Ovary (tissue), 3 donors: ENCODE data around the gene SARM1.

Experiments used
- EP300 ChIP-seq: sonication (generic); formaldehyde crosslinking; IDR thresholded peaks from one replicate; pipeline ENCODE4 v1.6.1; 2017; ENCODE audit warnings: antibody characterized with exemption
- POLR2A ChIP-seq: fragments of 450-650 bp; IDR thresholded peaks from one replicate; pipeline ENCODE4 v1.6.1; 2017; ENCODE audit warnings: antibody characterized with exemption, mild to moderate bottlenecking, moderate library complexity
- TF ChIP-seq, protein P1 (sequence below), 3 donors: fragments of 450-650 bp in 2 of 3; fragments of 200-600 bp in 1 of 3; IDR thresholded peaks; one replicate each; pipeline versions ENCODE4 v1.5.1 to v1.8.0; 2016 to 2022; ENCODE audit warnings: antibody characterized with exemption in 3 of 3, mild to moderate bottlenecking in 1 of 3
- donor health status: DM: no; HTN: no; CAD: no.

DNA sequence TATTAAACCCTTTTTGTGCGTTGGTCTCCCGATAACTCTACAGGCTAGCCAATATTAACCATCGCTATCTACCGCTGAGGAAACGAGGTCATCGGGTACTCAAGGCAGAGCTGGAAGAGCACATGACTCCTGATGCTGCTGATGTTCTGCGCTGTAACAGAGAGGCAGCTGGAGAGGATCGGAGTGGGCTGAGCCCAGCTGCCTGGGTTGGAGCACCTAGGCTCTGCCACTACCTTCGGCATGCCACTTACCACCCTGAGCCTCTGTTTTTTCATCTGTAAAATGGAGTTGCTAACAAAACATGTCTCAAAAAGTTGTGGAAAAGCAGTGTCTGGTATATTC, 35.0 kb downstream of the SARM1 start:
- TF ChIP-seq, protein P1, sequence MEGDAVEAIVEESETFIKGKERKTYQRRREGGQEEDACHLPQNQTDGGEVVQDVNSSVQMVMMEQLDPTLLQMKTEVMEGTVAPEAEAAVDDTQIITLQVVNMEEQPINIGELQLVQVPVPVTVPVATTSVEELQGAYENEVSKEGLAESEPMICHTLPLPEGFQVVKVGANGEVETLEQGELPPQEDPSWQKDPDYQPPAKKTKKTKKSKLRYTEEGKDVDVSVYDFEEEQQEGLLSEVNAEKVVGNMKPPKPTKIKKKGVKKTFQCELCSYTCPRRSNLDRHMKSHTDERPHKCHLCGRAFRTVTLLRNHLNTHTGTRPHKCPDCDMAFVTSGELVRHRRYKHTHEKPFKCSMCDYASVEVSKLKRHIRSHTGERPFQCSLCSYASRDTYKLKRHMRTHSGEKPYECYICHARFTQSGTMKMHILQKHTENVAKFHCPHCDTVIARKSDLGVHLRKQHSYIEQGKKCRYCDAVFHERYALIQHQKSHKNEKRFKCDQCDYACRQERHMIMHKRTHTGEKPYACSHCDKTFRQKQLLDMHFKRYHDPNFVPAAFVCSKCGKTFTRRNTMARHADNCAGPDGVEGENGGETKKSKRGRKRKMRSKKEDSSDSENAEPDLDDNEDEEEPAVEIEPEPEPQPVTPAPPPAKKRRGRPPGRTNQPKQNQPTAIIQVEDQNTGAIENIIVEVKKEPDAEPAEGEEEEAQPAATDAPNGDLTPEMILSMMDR (IDR thresholded peaks at IDR 0.05): no peak
- no peak for TF ChIP-seq POLR2A
- TF ChIP-seq EP300: no peak
